ENCODE measurements around the gene RNF207. TPM values are rescaled to one million over a fixed set of nuclear protein-coding genes. Genes with fewer than 3 reads are reported as not detected.

Gene RNF207
- total and polyA plus RNA-seq, 10 of the 15 experiments (the other 5 are each of a cell fraction or from before 2014, with no cell fraction given): 1.7 to 36.4 (median 13.1) TPM

DNA sequence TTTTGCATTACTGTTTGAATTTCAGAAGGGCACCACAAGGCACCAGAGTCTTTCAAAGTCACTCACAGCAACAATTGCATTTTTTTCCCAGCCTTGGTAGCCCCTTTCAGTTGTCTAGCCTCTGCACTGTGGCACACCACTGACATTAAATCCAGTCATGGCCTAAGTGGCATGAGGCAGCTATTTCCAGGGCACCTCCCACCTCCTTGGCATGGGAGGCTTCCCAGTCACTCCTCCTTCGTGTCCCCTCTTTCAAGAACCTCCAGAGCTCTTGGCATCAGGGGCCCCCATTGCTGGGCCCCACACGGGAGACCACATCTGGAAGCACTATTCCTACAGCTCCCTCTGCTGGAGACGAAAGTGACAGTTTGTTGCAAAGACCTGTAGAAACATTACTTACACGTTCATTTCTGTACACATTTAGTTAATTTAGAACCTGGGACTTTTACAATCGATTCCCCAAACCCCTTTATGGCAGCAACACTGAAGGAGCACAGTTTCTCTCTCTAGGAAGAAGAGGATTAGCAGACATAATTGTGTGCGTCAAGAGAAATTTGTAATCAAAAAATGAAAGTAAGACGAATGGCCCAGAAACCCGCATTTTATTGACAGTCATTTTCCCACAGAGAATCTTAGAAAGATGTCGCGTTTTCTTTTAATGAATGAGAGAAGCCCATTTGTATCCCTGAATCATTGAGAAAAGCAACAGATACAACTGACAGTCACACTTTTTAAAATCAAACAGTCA lies 20.1 kb upstream of the RNF207 start:
- Histone ChIP-seq H3K27ac (ENCODE audit: control insufficient read depth, insufficient read depth) (no peak overlapping the region), H3K79me2 (ENCODE audit: control insufficient read depth, insufficient read depth, low read length) (peaks cover 5% of the 10 kb centered on the region), H3K4me2 (ENCODE audit: control insufficient read depth, insufficient read depth) (no peak overlapping the region), H3K4me1 (ENCODE audit: control insufficient read depth, insufficient read depth, low read length) (no peaks in the 10 kb centered on the region), H3K4me3 (no peak overlapping the region), H2AFZ (ENCODE audit: control insufficient read depth, low read depth, low read length) (no peak overlapping the region), H3K9ac (ENCODE audit: control insufficient read depth, insufficient read depth, low read length) (no peak overlapping the region), H4K20me1 (ENCODE audit: control insufficient read depth, insufficient read depth) (peaks cover 22% of the 10 kb centered on the region), H3K36me3 (ENCODE audit: control insufficient read depth in 2 of 2, insufficient read depth in 2 of 2, low read length in 1 of 2) (peaks cover 11 to 32% of the 10 kb centered on the region in 2 experiments), H3K9me3 (replicated peaks; ENCODE audit: control insufficient read depth, insufficient read depth, low read length) (no peaks in the 10 kb centered on the region), H3K27me3 (replicated peaks in 1 of 2; ENCODE audit: control insufficient read depth in 2 of 2, insufficient read depth in 2 of 2, low read length in 1 of 2) (no peaks in the 10 kb centered on the region; a peak in 1 of 4 replicates)
- BruUV-seq (replicated peaks): no TSS peak
- ChIA-PET CTCF (interaction anchor here (1.0 to 1.4 kb wide), 6 partner anchors 8 to 232 kb away, joined by 3 to 9 read pairs (median 4); partner anchors contain the start of genes RNF207 and RPL22), RAD21 (ENCODE audit: unreplicated experiment) (interaction anchor here (1.0 kb wide), 1 partner anchor 19 kb away, joined by 4 read pairs; no protein-coding TSS in a partner anchor), POLR2A (no interaction called here), SMC1A (ENCODE audit: uncharacterized antibody, unreplicated experiment) (interaction anchor here (1.0 kb wide), 1 partner anchor 75 kb away, joined by 3 read pairs; no protein-coding TSS in a partner anchor)
- WGBS (ENCODE audit: insufficient coverage, insufficient replicate concordance, low lambda C conversion rate, missing lambda C conversion rate): 64% methylated on average over 10 of the region's 10 CpGs
- intact Hi-C loops (cut with micrococcal nuclease; ENCODE audit: unreplicated experiment): no loop called here
- DNase-seq (ENCODE audit: low read depth, low spot score) (no peak), FAIRE-seq (no peak), ATAC-seq (peak; percentile 32; the same call in 1 of the 3 replicates)
- in situ Hi-C loops (cut with MboI): no loop called here
- TF ChIP-seq, protein P1, sequence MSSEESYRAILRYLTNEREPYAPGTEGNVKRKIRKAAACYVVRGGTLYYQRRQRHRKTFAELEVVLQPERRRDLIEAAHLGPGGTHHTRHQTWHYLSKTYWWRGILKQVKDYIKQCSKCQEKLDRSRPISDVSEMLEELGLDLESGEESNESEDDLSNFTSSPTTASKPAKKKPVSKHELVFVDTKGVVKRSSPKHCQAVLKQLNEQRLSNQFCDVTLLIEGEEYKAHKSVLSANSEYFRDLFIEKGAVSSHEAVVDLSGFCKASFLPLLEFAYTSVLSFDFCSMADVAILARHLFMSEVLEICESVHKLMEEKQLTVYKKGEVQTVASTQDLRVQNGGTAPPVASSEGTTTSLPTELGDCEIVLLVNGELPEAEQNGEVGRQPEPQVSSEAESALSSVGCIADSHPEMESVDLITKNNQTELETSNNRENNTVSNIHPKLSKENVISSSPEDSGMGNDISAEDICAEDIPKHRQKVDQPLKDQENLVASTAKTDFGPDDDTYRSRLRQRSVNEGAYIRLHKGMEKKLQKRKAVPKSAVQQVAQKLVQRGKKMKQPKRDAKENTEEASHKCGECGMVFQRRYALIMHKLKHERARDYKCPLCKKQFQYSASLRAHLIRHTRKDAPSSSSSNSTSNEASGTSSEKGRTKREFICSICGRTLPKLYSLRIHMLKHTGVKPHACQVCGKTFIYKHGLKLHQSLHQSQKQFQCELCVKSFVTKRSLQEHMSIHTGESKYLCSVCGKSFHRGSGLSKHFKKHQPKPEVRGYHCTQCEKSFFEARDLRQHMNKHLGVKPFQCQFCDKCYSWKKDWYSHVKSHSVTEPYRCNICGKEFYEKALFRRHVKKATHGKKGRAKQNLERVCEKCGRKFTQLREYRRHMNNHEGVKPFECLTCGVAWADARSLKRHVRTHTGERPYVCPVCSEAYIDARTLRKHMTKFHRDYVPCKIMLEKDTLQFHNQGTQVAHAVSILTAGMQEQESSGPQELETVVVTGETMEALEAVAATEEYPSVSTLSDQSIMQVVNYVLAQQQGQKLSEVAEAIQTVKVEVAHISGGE (CRISPR knock-in tag; IDR thresholded peaks at IDR 0.05): no peak
- TF ChIP-seq ZNF207 (IDR thresholded peaks at IDR 0.05; ENCODE audit: borderline replicate concordance) (no peak), WRNIP1 (IDR thresholded peaks at IDR 0.05; ENCODE audit: borderline replicate concordance, low read depth, low read length) (no peak), NFIC (IDR thresholded peaks at IDR 0.05; ENCODE audit: low read depth, low read length) (no peak), GABPA (IDR thresholded peaks at IDR 0.05; ENCODE audit: low read depth) (no peak), POLR2A (IDR thresholded peaks at IDR 0.05; ENCODE audit: low read depth, low read length) (peak; percentile 44; the same call in 1 of the 2 replicates), EP300 (IDR thresholded peaks at IDR 0.05; ENCODE audit: borderline replicate concordance in 1 of 2, control insufficient read depth in 1 of 2, low read depth in 2 of 2, low read length in 2 of 2) (no peak), RAD21 (IDR thresholded peaks at IDR 0.05; ENCODE audit: insufficient read depth, low read depth, low read length) (peak; percentile 34; the same call in 1 of the 2 replicates), POLR2AphosphoS5 (IDR thresholded peaks at IDR 0.05; ENCODE audit: low read length) (0 out of 2 replicates have a peak, but pooled peaks have one; percentile 30), MYC (IDR thresholded peaks at IDR 0.05; ENCODE audit: insufficient read depth, insufficient read length, insufficient replicate concordance, low read length, severe bottlenecking) (no peak), KAT2A (conservative IDR thresholded peaks at IDR 0.05; ENCODE audit: control insufficient read depth, low read depth, low read length) (no peak)
- TF ChIP-seq, protein P2, sequence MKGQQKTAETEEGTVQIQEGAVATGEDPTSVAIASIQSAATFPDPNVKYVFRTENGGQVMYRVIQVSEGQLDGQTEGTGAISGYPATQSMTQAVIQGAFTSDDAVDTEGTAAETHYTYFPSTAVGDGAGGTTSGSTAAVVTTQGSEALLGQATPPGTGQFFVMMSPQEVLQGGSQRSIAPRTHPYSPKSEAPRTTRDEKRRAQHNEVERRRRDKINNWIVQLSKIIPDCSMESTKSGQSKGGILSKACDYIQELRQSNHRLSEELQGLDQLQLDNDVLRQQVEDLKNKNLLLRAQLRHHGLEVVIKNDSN (IDR thresholded peaks at IDR 0.05; ENCODE audit: borderline replicate concordance, extremely low read length, insufficient read depth, low read depth, low read length): no peak
- TF ChIP-seq, protein P3, sequence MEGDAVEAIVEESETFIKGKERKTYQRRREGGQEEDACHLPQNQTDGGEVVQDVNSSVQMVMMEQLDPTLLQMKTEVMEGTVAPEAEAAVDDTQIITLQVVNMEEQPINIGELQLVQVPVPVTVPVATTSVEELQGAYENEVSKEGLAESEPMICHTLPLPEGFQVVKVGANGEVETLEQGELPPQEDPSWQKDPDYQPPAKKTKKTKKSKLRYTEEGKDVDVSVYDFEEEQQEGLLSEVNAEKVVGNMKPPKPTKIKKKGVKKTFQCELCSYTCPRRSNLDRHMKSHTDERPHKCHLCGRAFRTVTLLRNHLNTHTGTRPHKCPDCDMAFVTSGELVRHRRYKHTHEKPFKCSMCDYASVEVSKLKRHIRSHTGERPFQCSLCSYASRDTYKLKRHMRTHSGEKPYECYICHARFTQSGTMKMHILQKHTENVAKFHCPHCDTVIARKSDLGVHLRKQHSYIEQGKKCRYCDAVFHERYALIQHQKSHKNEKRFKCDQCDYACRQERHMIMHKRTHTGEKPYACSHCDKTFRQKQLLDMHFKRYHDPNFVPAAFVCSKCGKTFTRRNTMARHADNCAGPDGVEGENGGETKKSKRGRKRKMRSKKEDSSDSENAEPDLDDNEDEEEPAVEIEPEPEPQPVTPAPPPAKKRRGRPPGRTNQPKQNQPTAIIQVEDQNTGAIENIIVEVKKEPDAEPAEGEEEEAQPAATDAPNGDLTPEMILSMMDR (IDR thresholded peaks at IDR 0.05 in 2 of 3, conservative IDR thresholded peaks at IDR 0.05 in 1 of 3; ENCODE audit: control insufficient read depth in 2 of 3, extremely low read depth in 1 of 3, insufficient read depth in 1 of 3, low read depth in 3 of 3, low read length in 3 of 3): peak; percentile 37 to 53 (median 45); a peak in 5 of 6 replicates

Data from GM12878 (cell line).